MCF 10A (cell line): Measurements from ENCODE around the gene PRKAR1B. TPM values are rescaled to one million over a fixed set of nuclear protein-coding genes. Genes with fewer than 3 reads are reported as not detected.

Source experiments
- BruUV-seq: library from RNA; stranded (reverse); fragments of 400-500 nt; replicated peaks from 2 replicates; lab custom pipeline; 2021; lab: Mats Ljungman, UMichigan
- CTCF ChIA-PET: fragments of 300-600 bp; sonication (Branson Sonifier 250); formaldehyde crosslinking; extraction: SDS; loops from one replicate; lab custom pipeline; 2021; ENCODE audit warnings: antibody characterized with exemption, inconsistent platforms; lab: Yijun Ruan, JAX
- POLR2A ChIA-PET: fragments of 300-600, 350-650 bp; sonication (Branson Sonifier 250); formaldehyde crosslinking; extraction: SDS; loops from one replicate; lab custom pipeline; 2020; ENCODE audit warnings: antibody characterized with exemption, inconsistent platforms; lab: Yijun Ruan, JAX
- DNase-seq: peaks from one replicate; pipeline ENCODE4 v3.0.0-alpha.2; 2018; ENCODE audit not compliant: unreplicated experiment
- H3K27ac Mint-ChIP-seq: one replicate; pipeline ENCODE4 v1.8.0; 2022; ENCODE audit warnings: mild to moderate bottlenecking, low read depth, mixed read lengths; ENCODE audit not compliant: unreplicated experiment
- H3K27me3 Mint-ChIP-seq: one replicate; pipeline ENCODE4 v1.8.0; 2022; ENCODE audit warnings: mixed read lengths; ENCODE audit not compliant: insufficient read depth, unreplicated experiment
- H3K36me3 Mint-ChIP-seq: one replicate; pipeline ENCODE4 v1.8.0; 2022; ENCODE audit warnings: mild to moderate bottlenecking, moderate library complexity, mixed read lengths; ENCODE audit not compliant: insufficient read depth, unreplicated experiment
- H3K4me1 Mint-ChIP-seq: one replicate; pipeline ENCODE4 v1.8.0; 2022; ENCODE audit warnings: mixed read lengths; ENCODE audit not compliant: insufficient read depth, unreplicated experiment
- H3K4me3 Mint-ChIP-seq: one replicate; pipeline ENCODE4 v1.8.0; 2022; ENCODE audit warnings: mild to moderate bottlenecking, moderate library complexity, mixed read lengths; ENCODE audit not compliant: unreplicated experiment
- H3K9me3 Mint-ChIP-seq: one replicate; pipeline ENCODE4 v1.8.0; 2022; ENCODE audit warnings: mixed read lengths; ENCODE audit not compliant: unreplicated experiment
- CTCF ChIP-seq: fragments of 200-600 bp; IDR thresholded peaks from one replicate; pipeline ENCODE4 v1.8.0; 2022; ENCODE audit warnings: antibody characterized with exemption, mild to moderate bottlenecking; ENCODE audit not compliant: unreplicated experiment
- intact Hi-C: fragments of 100-400 bp; cut with micrococcal nuclease; formaldehyde crosslinking; loops from 2 replicates; pipeline ENCODE4 v1.14.1; 2022
- total RNA-seq: library from RNA; stranded (reverse); gene quantifications from 2 replicates; pipeline ENCODE4 v1.2.3, GENCODE V29; 2022

The PRKAR1B gene
- total RNA-seq, 1 experiment from 2014 or later: 31.5 TPM

DNA sequence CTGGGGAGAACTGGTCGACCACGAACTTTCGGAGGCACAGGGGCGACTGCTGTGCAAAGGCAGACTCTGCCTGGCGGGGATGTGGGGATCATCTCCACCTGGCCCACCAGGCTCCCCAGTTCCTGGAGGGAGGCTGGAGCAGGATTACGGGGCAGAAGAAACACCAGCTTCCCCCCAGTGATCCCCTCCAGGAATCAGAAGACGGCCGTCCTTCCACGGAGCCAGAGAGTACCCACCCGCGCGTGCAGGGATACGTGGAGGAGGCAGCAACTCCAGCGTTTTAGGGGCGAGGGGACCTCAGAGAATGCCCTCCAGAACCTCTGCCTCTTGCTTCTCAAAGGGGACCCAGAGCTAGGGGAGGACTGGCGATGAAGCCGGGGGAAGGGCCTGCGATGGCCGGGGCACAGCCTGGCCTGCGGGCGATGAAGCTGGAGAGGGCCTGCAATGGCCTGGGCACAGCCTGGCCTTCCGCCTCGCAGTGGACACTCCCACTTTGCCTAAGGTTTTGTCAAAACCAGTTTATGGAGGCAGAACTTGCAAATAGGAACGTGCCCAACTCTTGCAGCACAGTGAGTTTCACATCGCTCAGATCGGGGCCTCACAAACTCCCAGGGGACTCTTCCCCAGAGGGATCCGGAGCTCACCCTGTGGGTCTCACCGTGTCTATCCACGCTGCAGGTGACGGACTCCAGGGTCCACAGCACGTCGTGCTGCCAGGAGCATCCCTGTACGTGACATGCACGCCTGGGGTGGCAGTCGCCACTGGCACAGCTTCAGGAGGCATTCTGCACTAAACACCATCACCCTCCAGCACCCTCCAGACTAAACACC lies 129.5 kb downstream of the PRKAR1B start:
- Mint-ChIP-seq H3K9me3 (no peaks in the 10 kb centered on the region), H3K4me3 (no peak overlapping the region), H3K36me3 (peaks cover 12% of the 10 kb centered on the region), H3K4me1 (no peaks in the 10 kb centered on the region), H3K27me3 (no peaks in the 10 kb centered on the region), H3K27ac (no peak overlapping the region)
- POLR2A ChIA-PET: no interaction called here
- CTCF ChIA-PET: no interaction called here
- no peak for TF ChIP-seq CTCF
- no peak for DNase-seq
- BruUV-seq: no TSS peak
- intact Hi-C loops: no loop called here

DNA sequence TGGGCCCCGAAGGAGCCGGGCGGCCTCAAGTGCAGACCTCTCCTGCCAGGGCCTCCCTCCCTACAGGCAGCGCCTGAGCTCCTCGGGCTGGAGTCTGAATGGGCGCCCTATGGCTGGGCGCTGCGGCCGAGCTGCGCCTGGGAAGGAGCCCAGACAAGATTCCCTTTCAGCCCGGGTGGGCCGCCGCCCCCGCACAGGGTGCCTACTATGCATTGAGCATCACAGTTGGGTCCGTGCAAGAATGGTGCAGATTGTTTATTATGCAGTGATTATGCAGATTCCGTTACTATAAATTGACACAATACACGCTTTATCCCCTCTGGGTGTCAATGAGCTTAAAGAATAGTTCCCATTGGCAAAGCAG lies 130.3 kb downstream of the PRKAR1B start:
- H3K4me1 Mint-ChIP-seq: no peaks in the 10 kb centered on the region
- H3K9me3 Mint-ChIP-seq: no peaks in the 10 kb centered on the region
- CTCF ChIA-PET: interaction anchor here (0.5 kb wide), 1 partner anchor 317 kb away, joined by 3 read pairs; no protein-coding TSS in a partner anchor
- peaks cover 12% of the 10 kb centered on the region for H3K36me3 Mint-ChIP-seq
- no peak overlapping the region for H3K4me3 Mint-ChIP-seq
- POLR2A ChIA-PET: no interaction called here
- H3K27ac Mint-ChIP-seq: no peak overlapping the region
- intact Hi-C loops: no loop called here
- no peak for TF ChIP-seq CTCF
- no peaks in the 10 kb centered on the region for H3K27me3 Mint-ChIP-seq
- DNase-seq: no peak
- no TSS peak for BruUV-seq

GRCh38 chr7:596071-596818 lies 130.8 kb downstream of the PRKAR1B start:
- Mint-ChIP-seq H3K9me3 (no peaks in the 10 kb centered on the region), H3K4me3 (no peak overlapping the region), H3K27ac (no peak overlapping the region), H3K36me3 (peaks cover 17% of the 10 kb centered on the region), H3K27me3 (no peaks in the 10 kb centered on the region), H3K4me1 (no peaks in the 10 kb centered on the region)
- ChIA-PET CTCF (interaction anchor here (0.5 kb wide), 1 partner anchor 317 kb away, joined by 3 read pairs; no protein-coding TSS in a partner anchor), POLR2A (no interaction called here)
- intact Hi-C loops: no loop called here
- no peak for TF ChIP-seq CTCF
- DNase-seq: no peak
- BruUV-seq: no TSS peak

DNA sequence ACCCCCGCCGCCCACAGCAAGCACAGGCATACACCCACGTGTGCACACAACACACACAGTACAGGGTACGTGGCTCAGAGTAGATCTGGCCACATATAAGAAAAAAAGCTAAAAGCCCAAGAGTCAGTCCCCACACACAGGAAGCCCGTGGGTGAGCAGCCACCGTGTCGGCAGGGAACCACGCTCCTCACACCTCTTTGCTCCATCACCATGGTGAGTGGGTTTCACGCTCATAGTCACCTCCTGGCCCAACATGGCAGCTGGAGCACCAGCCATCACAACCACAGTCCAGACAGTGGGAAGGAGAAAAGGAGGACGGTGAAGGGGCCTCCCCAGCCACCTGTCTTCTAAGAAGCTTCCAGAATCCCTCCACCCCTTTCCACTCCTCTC lies 131.5 kb downstream of the PRKAR1B start:
- CTCF ChIA-PET: no interaction called here
- POLR2A ChIA-PET: no interaction called here
- no peak overlapping the region for H3K27ac Mint-ChIP-seq

More for the DNA sequence above, 131.5 kb downstream of the PRKAR1B start:
- no TSS peak for BruUV-seq
- no peaks in the 10 kb centered on the region for H3K4me1 Mint-ChIP-seq
- intact Hi-C loops: no loop called here
- no peak for DNase-seq
- no peaks in the 10 kb centered on the region for H3K9me3 Mint-ChIP-seq
- peaks cover 19% of the 10 kb centered on the region for H3K36me3 Mint-ChIP-seq
- H3K4me3 Mint-ChIP-seq: no peak overlapping the region
- no peaks in the 10 kb centered on the region for H3K27me3 Mint-ChIP-seq
- no peak for TF ChIP-seq CTCF
